Esophagus squamous epithelium (tissue), 5 donors: ENCODE measurements around the gene C10orf120. TPM values are rescaled to one million over a fixed set of nuclear protein-coding genes. Genes with fewer than 3 reads are reported as not detected.

Experiments used
- DNase-seq: peaks from one replicate; lab custom pipeline; 2025; lab: John Stamatoyannopoulos, UW
- H3K27ac ChIP-seq, 4 donors: fragments of 200-600 bp; sonication (generic); one replicate each; pipeline ENCODE4 v1.5.1; 2016 to 2019; ENCODE audit warnings: mild to moderate bottlenecking in 1 of 4
- H3K27me3 ChIP-seq, 4 donors: fragments of 200-600 bp; sonication (generic); 1 replicate in 3 of 4; 2 replicates in 1 of 4; pipeline versions ENCODE4 v1.5.1 to v1.6.0; 2017 to 2021; ENCODE audit warnings: antibody characterized with exemption in 1 of 4
- H3K36me3 ChIP-seq, 3 donors: fragments of 200-600 bp; sonication (generic); one replicate each; pipeline ENCODE4 v1.5.1; 2016 to 2019
- H3K4me1 ChIP-seq, 3 donors: fragments of 200-600 bp; sonication (generic); one replicate each; pipeline ENCODE4 v1.5.1; 2017 to 2019
- H3K4me3 ChIP-seq, 4 donors: fragments of 200-600 bp; sonication (generic); 1 replicate in 3 of 4; 2 replicates in 1 of 4; pipeline ENCODE4 v1.5.1; 2016 to 2019; ENCODE audit warnings: mild to moderate bottlenecking in 2 of 4, moderate library complexity in 1 of 4
- H3K9me3 ChIP-seq, 3 donors: fragments of 200-600 bp; sonication (generic); one replicate each; pipeline ENCODE4 v1.5.1; 2016 to 2019
- CTCF ChIP-seq, 6 experiments: fragments of 450-650 bp in 4 of 6; fragments of 200-600 bp in 2 of 6; sonication (generic) in 2 of 6; IDR thresholded peaks; one replicate each; pipeline ENCODE4 v1.5.1; 2016 to 2019; ENCODE audit warnings: antibody characterized with exemption in 6 of 6, mild to moderate bottlenecking in 4 of 6, moderate library complexity in 4 of 6
- POLR2A ChIP-seq, 4 donors: fragments of 450-650 bp; IDR thresholded peaks; one replicate each; pipeline ENCODE4 v1.6.1; 2017; ENCODE audit warnings: antibody characterized with exemption in 4 of 4, mild to moderate bottlenecking in 4 of 4, moderate library complexity in 3 of 4
- WGBS, 2 donors: methylation state at CpG; one replicate each; pipeline ENCODE4 v1.1.5; 2018; 5-methylcytosine and 5-hydroxymethylcytosine counted together
- intact Hi-C: fragments of 100-400 bp; cut with DNase I; formaldehyde crosslinking; loops from one replicate; pipeline ENCODE4 v1.15.0; 2022
- total RNA-seq, 4 donors: library from RNA; depleted of rRNA; stranded (reverse); fragments of >200 nt; gene quantifications; one replicate each; pipeline ENCODE4 v1.1.0, GENCODE V29; 2016
- donor health status: DM: yes; HTN: yes; CAD: no.

Gene C10orf120
- total RNA-seq, 4 donors from 2014 or later: not detected

DNA sequence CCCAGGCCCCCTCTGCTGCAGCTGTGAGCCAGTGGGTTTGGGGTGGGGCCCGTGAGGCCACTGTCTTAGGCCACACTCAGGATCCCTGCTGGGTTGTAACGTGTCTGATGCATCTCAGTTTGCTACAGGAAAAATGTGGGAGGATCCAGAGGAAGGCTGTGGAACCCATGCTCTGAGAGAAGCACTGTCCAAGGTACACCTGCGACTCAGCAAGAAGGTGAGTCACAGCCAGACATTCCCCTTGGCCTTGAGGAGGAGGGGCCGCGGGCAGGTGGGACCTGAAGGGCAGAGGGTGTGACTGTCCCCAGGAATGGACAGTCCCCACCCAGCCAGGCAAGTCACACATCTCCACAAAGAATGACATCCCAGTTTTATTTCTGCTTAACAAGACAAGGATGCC is 27.8 kb upstream of the C10orf120 start:
- Histone ChIP-seq H3K27me3 (peaks cover 0 to 20% (median 0%) of the 10 kb centered on the region in 4 donors), H3K4me1 (no peaks in the 10 kb centered on the region), H3K9me3 (no peaks in the 10 kb centered on the region), H3K4me3 (no peak overlapping the region), H3K36me3 (no peaks in the 10 kb centered on the region), H3K27ac (no peak overlapping the region)
- WGBS, 2 donors: 28 to 50% methylated on average over 3 to 5 of the region's 5 CpGs
- intact Hi-C loops: no loop called here
- DNase-seq: no peak
- TF ChIP-seq CTCF (IDR thresholded peaks at IDR 0.05): no peak
- TF ChIP-seq POLR2A (IDR thresholded peaks at IDR 0.05): no peak

- H3K27ac ChIP-seq: no peak overlapping the region
- DNase-seq: no peak
- TF ChIP-seq CTCF (IDR thresholded peaks at IDR 0.05) (no peak), POLR2A (IDR thresholded peaks at IDR 0.05) (no peak)
- H3K4me1 ChIP-seq: no peaks in the 10 kb centered on the region
- H3K27me3 ChIP-seq: peaks cover 0 to 26% (median 0%) of the 10 kb centered on the region in 4 donors
- H3K4me3 ChIP-seq: no peak overlapping the region
- 68 to 76% methylated on average over 5 of the region's 5 CpGs for WGBS, 2 donors
- H3K9me3 ChIP-seq: no peaks in the 10 kb centered on the region
- intact Hi-C loops: no loop called here
- H3K36me3 ChIP-seq: no peaks in the 10 kb centered on the region
Observed at GRCh38 chr10:122725768-122726167, 26.1 kb upstream of the C10orf120 start.

- no peaks in the 10 kb centered on the region for H3K4me1 ChIP-seq
- H3K27me3 ChIP-seq: peaks cover 0 to 28% (median 0%) of the 10 kb centered on the region in 4 donors
- DNase-seq: no peak
- H3K27ac ChIP-seq: no peak overlapping the region
- no peak overlapping the region for H3K4me3 ChIP-seq
- H3K36me3 ChIP-seq: no peaks in the 10 kb centered on the region
- H3K9me3 ChIP-seq: no peaks in the 10 kb centered on the region
- intact Hi-C loops: no loop called here
- WGBS, 2 donors: 79 to 82% methylated on average over 1 of the region's 1 CpG
- TF ChIP-seq POLR2A (IDR thresholded peaks at IDR 0.05) (no peak), CTCF (IDR thresholded peaks at IDR 0.05) (no peak)
Observed at GRCh38 chr10:122725006-122725405, 25.4 kb upstream of the C10orf120 start.

GRCh38 chr10:122721111-122721510 is 21.5 kb upstream of the C10orf120 start:
- 75 to 89% methylated on average over 3 of the region's 3 CpGs for WGBS, 2 donors
- intact Hi-C loops: no loop called here
- H3K27ac ChIP-seq: no peak overlapping the region

GRCh38 chr10:122716025-122716424 is 16.4 kb upstream of the C10orf120 start:
- intact Hi-C loops: no loop called here
- no peak for TF ChIP-seq CTCF (IDR thresholded peaks at IDR 0.05)
- TF ChIP-seq POLR2A (IDR thresholded peaks at IDR 0.05): no peak
- H3K27ac ChIP-seq: no peak overlapping the region
- H3K4me3 ChIP-seq: no peak overlapping the region
- no peaks in the 10 kb centered on the region for H3K4me1 ChIP-seq
- no peak for DNase-seq
- H3K36me3 ChIP-seq: no peaks in the 10 kb centered on the region
- H3K27me3 ChIP-seq: peaks cover 0 to 49% (median 0%) of the 10 kb centered on the region in 4 donors
- 80 to 87% methylated on average over 2 of the region's 2 CpGs for WGBS, 2 donors
- no peaks in the 10 kb centered on the region for H3K9me3 ChIP-seq

More at GRCh38 chr10:122721111-122721510, 21.5 kb upstream of the C10orf120 start:
- Histone ChIP-seq H3K4me1 (no peaks in the 10 kb centered on the region), H3K36me3 (no peaks in the 10 kb centered on the region), H3K9me3 (no peaks in the 10 kb centered on the region), H3K4me3 (no peak overlapping the region), H3K27me3 (peaks cover 0 to 16% (median 0%) of the 10 kb centered on the region in 4 donors)
- no peak for TF ChIP-seq POLR2A (IDR thresholded peaks at IDR 0.05)
- no peak for TF ChIP-seq CTCF (IDR thresholded peaks at IDR 0.05)
- no peak for DNase-seq
